Common myeloid progenitor, CD34-positive (primary cell): Measurements from ENCODE around the gene TAF1L.

Experiments
- CTCF ChIA-PET: fragments of 350-600 bp; sonication (Branson Sonifier 250); formaldehyde crosslinking; loops from one replicate; lab custom pipeline; 2021; ENCODE audit warnings: antibody characterized with exemption; lab: Charles Lee
- POLR2A ChIA-PET: fragments of 350-600 bp; sonication (Branson Sonifier 250); formaldehyde crosslinking; loops from one replicate; lab custom pipeline; 2021; ENCODE audit warnings: antibody characterized with exemption; lab: Charles Lee
- DNase-seq, 3 donors: peaks; one replicate each; pipeline versions ENCODE4 v3.0.0 to v3.0.0-alpha.2; 2013
- H3K27ac ChIP-seq, 2 experiments: 1 replicate in 1 of 2; 2 replicates in 1 of 2; pipeline ENCODE4 v1.7.0; 2013; ENCODE audit warnings: inconsistent platforms in 2 of 2, low read length in 2 of 2, mild to moderate bottlenecking in 2 of 2, low read depth in 1 of 2, moderate library complexity in 1 of 2; ENCODE audit not compliant: severe bottlenecking in 2 of 2, insufficient read depth in 1 of 2, poor library complexity in 1 of 2
- H3K27me3 ChIP-seq, 5 experiments: replicated peaks in 2 of 5; 1 replicate in 3 of 5; 2 replicates in 2 of 5; pipeline versions ENCODE4 v1.6.1 to v1.7.0; 2013; ENCODE audit warnings: low read length in 4 of 5, mild to moderate bottlenecking in 2 of 5, moderate library complexity in 2 of 5, inconsistent platforms in 1 of 5; ENCODE audit not compliant: insufficient read depth in 5 of 5, control insufficient read depth in 4 of 5
- H3K36me3 ChIP-seq, 4 experiments: 1 replicate in 2 of 4; 2 replicates in 2 of 4; pipeline versions ENCODE4 v1.6.1 to v1.7.0; 2013; ENCODE audit warnings: low read length in 3 of 4, control low read depth in 1 of 4, mild to moderate bottlenecking in 1 of 4; ENCODE audit not compliant: control insufficient read depth in 4 of 4, insufficient read depth in 4 of 4
- H3K4me1 ChIP-seq, 4 experiments: 1 replicate in 3 of 4; 2 replicates in 1 of 4; pipeline versions ENCODE4 v1.6.1 to v1.7.1; 2013; ENCODE audit warnings: low read length in 3 of 4, mild to moderate bottlenecking in 3 of 4, control low read depth in 1 of 4, inconsistent platforms in 1 of 4, moderate library complexity in 1 of 4; ENCODE audit not compliant: control insufficient read depth in 4 of 4, insufficient read depth in 4 of 4; ENCODE audit errors: control extremely low read depth in 1 of 4
- H3K4me3 ChIP-seq, 7 experiments: 1 replicate in 4 of 7; 2 replicates in 3 of 7; pipeline versions ENCODE4 v1.5.1 to v1.7.0; 2013; ENCODE audit warnings: mild to moderate bottlenecking in 7 of 7, low read length in 6 of 7, moderate library complexity in 6 of 7, inconsistent platforms in 2 of 7, low read depth in 2 of 7, control low read depth in 1 of 7; ENCODE audit not compliant: insufficient read depth in 4 of 7, control insufficient read depth in 1 of 7; ENCODE audit errors: extremely low read depth in 1 of 7
- H3K9me3 ChIP-seq, 5 experiments: 1 replicate in 4 of 5; 2 replicates in 1 of 5; pipeline versions ENCODE4 v1.6.1 to v1.7.1; 2013; ENCODE audit warnings: low read length in 4 of 5, mild to moderate bottlenecking in 2 of 5, inconsistent platforms in 1 of 5, low read depth in 1 of 5, moderate library complexity in 1 of 5; ENCODE audit not compliant: control insufficient read depth in 4 of 5, insufficient read depth in 2 of 5; ENCODE audit errors: control extremely low read depth in 1 of 5
- WGBS: methylation state at CpG from one replicate; pipeline ENCODE4 v1.1.5; 2013; ENCODE audit not compliant: insufficient coverage; 5-methylcytosine and 5-hydroxymethylcytosine counted together

Gene TAF1L

DNA sequence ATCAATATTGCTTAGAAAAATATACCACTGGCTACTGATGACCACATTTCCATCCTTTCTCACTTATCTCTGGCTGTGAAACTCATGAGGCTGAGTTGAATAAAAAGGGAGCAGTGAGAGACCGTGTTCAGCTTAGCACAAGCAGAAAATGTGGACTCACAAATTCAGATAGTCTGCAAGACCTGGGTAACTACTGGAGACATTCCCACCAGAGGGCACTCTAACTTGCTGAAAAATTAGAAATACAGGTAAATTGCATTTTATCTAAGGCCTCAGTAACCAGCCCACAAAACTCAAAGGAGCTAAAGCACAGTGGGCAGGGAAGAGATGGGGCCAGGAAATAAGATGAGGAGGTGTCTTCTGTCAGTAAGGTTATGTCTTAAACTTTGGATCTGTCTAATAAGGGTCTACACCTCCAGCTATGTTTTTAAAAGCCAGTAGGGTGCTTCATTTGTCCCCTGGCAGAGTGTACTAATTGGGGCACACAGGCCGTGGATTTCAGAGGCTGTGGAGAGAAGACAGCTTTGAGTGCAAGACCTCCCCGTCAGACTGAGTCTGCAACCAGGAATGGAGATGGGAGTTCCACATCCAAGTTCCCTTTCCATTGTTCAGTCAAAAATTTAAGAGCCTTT is 53.8 kb downstream of the TAF1L start:
- Histone ChIP-seq H3K4me1 (no peaks in the 10 kb centered on the region), H3K9me3 (peaks cover 0 to 4% (median 0%) of the 10 kb centered on the region in 5 experiments), H3K4me3 (no peak overlapping the region), H3K36me3 (no peaks in the 10 kb centered on the region), H3K27me3 (peaks cover 0 to 23% (median 12%) of the 10 kb centered on the region in 5 experiments), H3K27ac (no peak overlapping the region)
- 76% methylated on average over 2 of the region's 3 CpGs for WGBS
- POLR2A ChIA-PET, result no interaction called here
- DNase-seq, result peak; percentile 74 to 86 (median 82)
- CTCF ChIA-PET, result interaction anchor here (0.5 to 12.5 kb wide), 24 partner anchors 8 to 1018 kb away, joined by 3 to 257 read pairs (median 5); partner anchors contain the start of genes ACO1 and RIGI

DNA sequence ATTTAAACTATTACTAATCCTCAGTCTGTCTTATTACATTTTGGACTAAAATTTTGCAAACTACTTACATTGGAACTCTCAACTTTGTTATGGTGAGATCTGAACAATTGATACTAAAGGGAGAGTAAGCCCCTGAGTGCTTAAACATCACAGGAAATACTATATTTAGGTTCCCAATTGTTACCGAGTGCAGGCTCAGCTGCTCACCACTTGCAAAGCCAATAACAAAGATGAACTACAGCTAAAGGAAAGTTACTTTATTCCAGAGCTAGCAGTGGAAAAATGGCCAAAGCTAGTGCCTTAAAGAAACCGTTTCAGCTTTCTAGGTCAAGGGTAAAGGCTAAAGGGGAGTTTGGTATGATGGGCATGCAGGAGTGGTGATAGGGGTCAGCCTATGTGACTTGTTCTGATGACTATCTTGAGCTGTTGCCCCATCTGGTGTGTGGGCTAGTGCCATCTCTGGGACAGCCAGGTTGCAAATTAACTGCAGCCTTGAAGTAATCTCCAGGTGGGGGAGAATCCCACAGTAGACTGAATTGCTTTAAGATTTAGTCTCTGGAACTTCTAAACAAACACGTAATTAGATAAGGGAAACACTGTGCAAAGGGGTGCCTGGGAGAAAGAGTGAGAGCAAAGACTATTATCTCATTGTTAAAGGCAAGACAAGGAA is 54.7 kb downstream of the TAF1L start:
- WGBS, result 32% methylated on average over 3 of the region's 3 CpGs
- peaks cover 0 to 19% (median 9%) of the 10 kb centered on the region in 5 experiments for H3K27me3 ChIP-seq
- CTCF ChIA-PET, result interaction anchor here (1.1 to 12.5 kb wide), 25 partner anchors 9 to 400 kb away, joined by 3 to 257 read pairs (median 6); partner anchors contain the start of genes ACO1 and RIGI

DNA sequence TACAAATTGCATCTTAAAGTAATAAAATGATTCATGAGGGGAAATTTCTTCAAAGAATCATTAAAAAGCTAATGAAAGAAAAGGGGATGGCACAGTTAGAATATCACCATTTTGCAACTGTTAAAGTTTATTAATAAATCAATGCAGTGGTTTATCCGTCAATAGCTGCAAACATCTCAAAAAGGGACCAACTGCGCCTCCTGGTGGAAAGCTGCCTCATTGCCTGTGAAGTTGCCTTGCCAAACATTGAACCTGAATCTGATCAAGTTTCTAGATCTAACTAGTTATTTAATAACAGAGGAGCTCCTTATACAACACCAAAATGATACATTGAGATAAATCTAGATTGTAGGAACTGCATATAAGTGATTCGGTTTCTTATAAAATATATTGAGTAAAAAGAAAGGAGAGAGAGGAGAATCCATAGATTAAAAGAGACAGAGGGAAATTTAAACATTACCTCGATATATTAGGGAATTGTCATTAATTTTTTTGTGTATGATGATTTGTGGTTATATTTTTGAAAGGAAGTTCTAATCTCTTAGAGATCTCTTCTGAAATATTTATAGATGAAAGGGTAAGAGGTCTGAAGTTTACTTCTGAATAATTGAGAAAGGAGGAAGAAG is 55.6 kb downstream of the TAF1L start:
- 0% methylated on average over 1 of the region's 4 CpGs for WGBS
- H3K27ac ChIP-seq, result no peak overlapping the region
- ChIA-PET CTCF (interaction anchor here (0.7 to 12.5 kb wide), 26 partner anchors 10 to 397 kb away, joined by 3 to 257 read pairs (median 5); partner anchors contain the start of gene ACO1), POLR2A (interaction anchor here (1.1 kb wide), 1 partner anchor 201 kb away, joined by 3 read pairs; no protein-coding TSS in a partner anchor)
- no peak overlapping the region for H3K4me3 ChIP-seq
- DNase-seq, result peak; percentile 69 to 80 (median 72)
- peaks cover 0 to 14% (median 9%) of the 10 kb centered on the region in 5 experiments for H3K27me3 ChIP-seq
- no peaks in the 10 kb centered on the region for H3K9me3 ChIP-seq
- H3K36me3 ChIP-seq, result no peaks in the 10 kb centered on the region
- H3K4me1 ChIP-seq, result no peaks in the 10 kb centered on the region

More for the DNA sequence above, 54.7 kb downstream of the TAF1L start:
- Histone ChIP-seq H3K36me3 (no peaks in the 10 kb centered on the region), H3K4me1 (no peaks in the 10 kb centered on the region), H3K27ac (no peak overlapping the region), H3K9me3 (no peaks in the 10 kb centered on the region), H3K4me3 (no peak overlapping the region)
- POLR2A ChIA-PET, result no interaction called here
- no peak for DNase-seq
